DND-41 (cell line): ENCODE measurements around the gene RGS6.

ENCODE experiments used
- ATAC-seq: fragments of 200-7000 bp; cut with Tn5 transposase; 3 replicates; pipeline ENCODE4 v1.9.1; 2021; ENCODE audit warnings: low read depth; ENCODE audit not compliant: insufficient read depth
- DNase-seq: peaks from one replicate; pipeline ENCODE4 v3.0.0-alpha.2; 2020
- H2AFZ ChIP-seq: 2 replicates; pipeline ENCODE4 v1.6.0; 2012; ENCODE audit warnings: low read depth, low read length
- H3K27ac ChIP-seq: 2 replicates; pipeline ENCODE4 v1.5.1; 2012; ENCODE audit warnings: low read length, inconsistent platforms
- H3K27me3 ChIP-seq: fragments of 200-600 bp; sonication (generic); 2 replicates; pipeline ENCODE4 v1.6.0; 2012; ENCODE audit warnings: low read length, mild to moderate bottlenecking, inconsistent platforms; ENCODE audit not compliant: insufficient read depth, poor library complexity
- H3K36me3 ChIP-seq: 2 replicates; pipeline ENCODE4 v1.5.1; 2012; ENCODE audit warnings: low read length, inconsistent platforms; ENCODE audit not compliant: insufficient read depth
- H3K4me1 ChIP-seq: 2 replicates; pipeline ENCODE4 v1.5.1; 2012; ENCODE audit warnings: mild to moderate bottlenecking, low read length; ENCODE audit not compliant: insufficient read depth
- H3K4me2 ChIP-seq: 2 replicates; pipeline ENCODE4 v1.6.0; 2012; ENCODE audit warnings: mild to moderate bottlenecking, moderate library complexity, low read length, inconsistent platforms; ENCODE audit not compliant: insufficient read depth
- H3K4me3 ChIP-seq, 2 experiments: fragments of 200-600 bp in 1 of 2; shearing (Covaris generic) in 1 of 2; 2 replicates each; pipeline ENCODE4 v1.5.1; 2012 to 2016; ENCODE audit warnings: inconsistent platforms in 2 of 2, low read length in 2 of 2, mild to moderate bottlenecking in 2 of 2, low read depth in 1 of 2, moderate library complexity in 1 of 2
- H3K79me2 ChIP-seq: 2 replicates; pipeline ENCODE4 v1.6.0; 2012; ENCODE audit warnings: low read length, inconsistent platforms; ENCODE audit not compliant: insufficient read depth
- H3K9ac ChIP-seq: 2 replicates; pipeline ENCODE4 v1.6.0; 2012; ENCODE audit warnings: low read depth, mild to moderate bottlenecking, inconsistent platforms, low read length, moderate library complexity
- H3K9me3 ChIP-seq: 2 replicates; pipeline ENCODE4 v1.5.1; 2012; ENCODE audit warnings: low read length, moderate library complexity, mild to moderate bottlenecking, inconsistent platforms; ENCODE audit not compliant: insufficient read depth, severe bottlenecking
- H4K20me1 ChIP-seq: 2 replicates; pipeline ENCODE4 v1.6.0; 2012; ENCODE audit warnings: low read length; ENCODE audit not compliant: insufficient read depth
- EZH2 ChIP-seq: IDR thresholded peaks from 3 replicates; pipeline ENCODE4 v1.6.1; 2012; ENCODE audit warnings: borderline replicate concordance, low read depth, mild to moderate bottlenecking, moderate library complexity, low read length, inconsistent platforms; ENCODE audit not compliant: severe bottlenecking
- TF ChIP-seq, protein P1 (sequence below): IDR thresholded peaks from 2 replicates; pipeline ENCODE4 v1.5.1; 2012; ENCODE audit warnings: borderline replicate concordance, low read length, moderate library complexity, mild to moderate bottlenecking; ENCODE audit not compliant: poor library complexity, severe bottlenecking; ENCODE audit errors: extremely low read depth

RGS6 gene

DNA sequence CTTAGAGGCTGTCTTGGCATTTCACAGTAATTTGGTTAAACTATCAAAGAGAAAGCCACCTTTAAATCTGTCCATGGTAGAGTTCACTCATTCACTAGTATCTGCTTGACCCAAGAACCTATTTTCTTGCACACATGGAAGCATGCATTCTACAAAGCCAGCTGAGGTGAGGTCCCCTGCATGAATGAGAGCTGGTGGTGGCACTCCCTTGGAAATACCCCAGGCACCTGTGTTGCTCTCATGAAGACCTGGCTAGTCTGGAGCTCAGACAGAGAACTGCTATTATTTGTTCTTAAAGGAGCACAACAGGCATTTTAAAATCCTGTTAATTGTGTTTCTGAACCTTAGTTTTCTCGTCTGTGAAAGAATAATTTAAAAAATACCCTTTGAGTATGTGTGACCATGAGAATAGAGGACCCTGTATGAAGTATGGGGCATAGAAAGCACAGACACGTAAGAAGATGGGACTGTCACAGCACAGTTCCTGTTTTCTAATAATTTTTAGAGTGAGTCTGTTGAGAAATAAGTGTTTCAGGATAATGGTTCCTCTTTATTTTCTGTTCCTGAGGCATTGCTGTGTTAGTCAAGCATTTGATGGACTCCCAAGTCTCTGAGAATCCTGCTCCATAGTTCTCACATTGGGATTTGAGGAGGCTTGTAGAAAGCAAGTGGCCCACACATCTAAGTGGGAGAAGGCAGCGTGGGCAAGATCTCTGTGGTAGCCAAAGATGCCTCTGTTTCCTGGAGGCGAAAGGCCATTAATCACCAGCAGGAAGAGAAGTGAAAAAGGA lies 10.9 kb downstream of the RGS6 start:
- DNase-seq (no peak), ATAC-seq (no peak)
- H3K27me3 ChIP-seq, result no peaks in the 10 kb centered on the region
- no peaks in the 10 kb centered on the region for H4K20me1 ChIP-seq
- no peaks in the 10 kb centered on the region for H3K36me3 ChIP-seq
- no peak overlapping the region for H3K4me3 ChIP-seq
- no peak overlapping the region for H3K9ac ChIP-seq
- TF ChIP-seq, protein P1, sequence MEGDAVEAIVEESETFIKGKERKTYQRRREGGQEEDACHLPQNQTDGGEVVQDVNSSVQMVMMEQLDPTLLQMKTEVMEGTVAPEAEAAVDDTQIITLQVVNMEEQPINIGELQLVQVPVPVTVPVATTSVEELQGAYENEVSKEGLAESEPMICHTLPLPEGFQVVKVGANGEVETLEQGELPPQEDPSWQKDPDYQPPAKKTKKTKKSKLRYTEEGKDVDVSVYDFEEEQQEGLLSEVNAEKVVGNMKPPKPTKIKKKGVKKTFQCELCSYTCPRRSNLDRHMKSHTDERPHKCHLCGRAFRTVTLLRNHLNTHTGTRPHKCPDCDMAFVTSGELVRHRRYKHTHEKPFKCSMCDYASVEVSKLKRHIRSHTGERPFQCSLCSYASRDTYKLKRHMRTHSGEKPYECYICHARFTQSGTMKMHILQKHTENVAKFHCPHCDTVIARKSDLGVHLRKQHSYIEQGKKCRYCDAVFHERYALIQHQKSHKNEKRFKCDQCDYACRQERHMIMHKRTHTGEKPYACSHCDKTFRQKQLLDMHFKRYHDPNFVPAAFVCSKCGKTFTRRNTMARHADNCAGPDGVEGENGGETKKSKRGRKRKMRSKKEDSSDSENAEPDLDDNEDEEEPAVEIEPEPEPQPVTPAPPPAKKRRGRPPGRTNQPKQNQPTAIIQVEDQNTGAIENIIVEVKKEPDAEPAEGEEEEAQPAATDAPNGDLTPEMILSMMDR, result no peak
- no peak for TF ChIP-seq EZH2
- H3K79me2 ChIP-seq, result no peaks in the 10 kb centered on the region
- H3K4me1 ChIP-seq, result no peaks in the 10 kb centered on the region
- no peak overlapping the region for H2AFZ ChIP-seq
- peaks cover 5% of the 10 kb centered on the region for H3K9me3 ChIP-seq
- H3K4me2 ChIP-seq, result no peak overlapping the region
- no peak overlapping the region for H3K27ac ChIP-seq

- no peaks in the 10 kb centered on the region for H3K79me2 ChIP-seq
- no peak overlapping the region for H3K4me3 ChIP-seq
- no peaks in the 10 kb centered on the region for H4K20me1 ChIP-seq
- H3K9ac ChIP-seq, result no peak overlapping the region
- peaks cover 5% of the 10 kb centered on the region for H3K9me3 ChIP-seq
- TF ChIP-seq, protein P1, result no peak
- TF ChIP-seq EZH2, result no peak
- ATAC-seq (no peak), DNase-seq (no peak)
- H3K27ac ChIP-seq, result no peak overlapping the region
- H2AFZ ChIP-seq, result no peak overlapping the region
- no peaks in the 10 kb centered on the region for H3K36me3 ChIP-seq
- no peaks in the 10 kb centered on the region for H3K4me1 ChIP-seq
- no peak overlapping the region for H3K4me2 ChIP-seq
- no peaks in the 10 kb centered on the region for H3K27me3 ChIP-seq
Measured at GRCh38 chr14:71943695-71944018, 11.4 kb downstream of the RGS6 start.

- H4K20me1 ChIP-seq, result no peaks in the 10 kb centered on the region
- H3K4me2 ChIP-seq, result no peak overlapping the region
- ATAC-seq (no peak), DNase-seq (no peak)
- H3K36me3 ChIP-seq, result no peaks in the 10 kb centered on the region
- no peak overlapping the region for H3K27ac ChIP-seq
- no peak overlapping the region for H3K4me3 ChIP-seq
- no peaks in the 10 kb centered on the region for H3K27me3 ChIP-seq
- no peaks in the 10 kb centered on the region for H3K4me1 ChIP-seq
- no peak for TF ChIP-seq EZH2
- TF ChIP-seq, protein P1, result no peak
- no peaks in the 10 kb centered on the region for H3K79me2 ChIP-seq
- H3K9ac ChIP-seq, result no peak overlapping the region
- H3K9me3 ChIP-seq, result no peaks in the 10 kb centered on the region
- H2AFZ ChIP-seq, result no peak overlapping the region
Measured at GRCh38 chr14:71947947-71948500, 15.8 kb downstream of the RGS6 start.
